PFSK-1 (cell line): ENCODE results near the gene CALHM3.

Experiments used
- POLR2AphosphoS5 ChIP-seq: IDR thresholded peaks from 2 replicates; pipeline ENCODE4 v1.6.1; 2012; ENCODE audit warnings: low read depth, mild to moderate bottlenecking, control low read depth, low read length, moderate library complexity
- TAF1 ChIP-seq: IDR thresholded peaks from 2 replicates; pipeline ENCODE4 v1.6.1; 2012; ENCODE audit warnings: low read length, control low read depth, borderline replicate concordance; ENCODE audit not compliant: insufficient read depth

DNA sequence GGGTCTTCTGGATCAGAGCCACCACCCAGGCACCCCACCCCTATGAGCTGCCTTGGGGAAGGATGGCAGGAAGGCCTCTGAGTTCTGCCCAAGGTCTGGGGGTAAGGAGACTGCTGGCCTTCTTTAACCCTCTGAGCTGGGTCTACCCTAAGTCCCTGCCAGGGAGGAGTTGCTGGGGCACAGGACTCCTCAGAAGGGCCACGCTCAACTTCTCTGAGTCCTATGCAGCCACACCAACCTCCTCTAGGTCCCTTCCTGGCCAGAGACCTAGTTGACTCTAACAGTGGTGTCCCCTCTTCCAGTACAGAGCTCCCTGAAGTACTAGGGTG, 11.9 kb upstream of the CALHM3 start:
- TF ChIP-seq TAF1: no peak
- no peak for TF ChIP-seq POLR2AphosphoS5
